Smooth muscle cell (in vitro differentiated cells): Measurements from ENCODE around the gene IAH1. TPM values are rescaled to one million over a fixed set of nuclear protein-coding genes. Genes with fewer than 3 reads are reported as not detected.

Experiments used
- DNase-seq: peaks from one replicate; lab custom pipeline; 2025; ENCODE audit not compliant: unreplicated experiment; lab: John Stamatoyannopoulos, UW
- H2AFZ ChIP-seq: fragments of 200-600 bp; sonication (generic); 2 replicates; pipeline ENCODE4 v1.6.0; 2016; ENCODE audit warnings: antibody characterized with exemption, low read depth, mild to moderate bottlenecking
- H3F3A ChIP-seq: fragments of 200-600 bp; sonication (generic); 2 replicates; pipeline ENCODE4 v1.6.0; 2017; ENCODE audit warnings: antibody characterized with exemption, low read depth
- H3K27ac ChIP-seq: fragments of 200-600 bp; sonication (generic); 2 replicates; pipeline ENCODE4 v1.5.1; 2016; ENCODE audit warnings: low read depth, mild to moderate bottlenecking
- H3K27me3 ChIP-seq: fragments of 200-600 bp; sonication (generic); 2 replicates; pipeline ENCODE4 v1.6.1; 2016; ENCODE audit warnings: low read depth, mild to moderate bottlenecking
- H3K36me3 ChIP-seq: fragments of 200-600 bp; sonication (generic); 2 replicates; pipeline ENCODE4 v1.5.1; 2016; ENCODE audit warnings: low read depth
- H3K4me1 ChIP-seq: fragments of 200-600 bp; sonication (generic); 2 replicates; pipeline ENCODE4 v1.5.1; 2016; ENCODE audit warnings: low read depth
- H3K4me2 ChIP-seq: fragments of 200-600 bp; sonication (generic); 2 replicates; pipeline ENCODE4 v1.6.0; 2016; ENCODE audit warnings: mild to moderate bottlenecking
- H3K4me3 ChIP-seq: fragments of 200-600 bp; sonication (generic); 2 replicates; pipeline ENCODE4 v1.5.1; 2016; ENCODE audit warnings: mild to moderate bottlenecking
- H3K79me2 ChIP-seq: fragments of 200-600 bp; sonication (generic); 2 replicates; pipeline ENCODE4 v1.6.0; 2016; ENCODE audit warnings: low read depth, mild to moderate bottlenecking
- H3K9ac ChIP-seq: fragments of 200-600 bp; sonication (generic); 2 replicates; pipeline ENCODE4 v1.6.0; 2016; ENCODE audit warnings: low read depth
- H3K9me3 ChIP-seq: fragments of 200-600 bp; sonication (generic); replicated peaks from 2 replicates; pipeline ENCODE4 v1.5.1; 2016; ENCODE audit warnings: low read depth
- H4K20me1 ChIP-seq: fragments of 200-600 bp; sonication (generic); 2 replicates; pipeline ENCODE4 v1.6.0; 2016; ENCODE audit warnings: low read depth
- WGBS: methylation state at CpG from one replicate; pipeline ENCODE4 v1.1.7; 2016; ENCODE audit warnings: low lambda C conversion rate; 5-methylcytosine and 5-hydroxymethylcytosine counted together
- polyA plus RNA-seq: library from polyadenylated mRNA; unstranded; fragments of >200 nt; fragmentation: Nextera tagmentation; extraction: Ambion mirVana; gene quantifications from 2 replicates; pipeline ENCODE4 v1.2.1, GENCODE V29; 2016
- total RNA-seq: library from RNA; depleted of rRNA; stranded (reverse); fragments of >200 nt; gene quantifications from 2 replicates; pipeline ENCODE4 v1.2.3, GENCODE V29; 2014
- TF ChIP-seq, protein P1 (sequence below): fragments of 200-600 bp; sonication (generic); IDR thresholded peaks from 2 replicates; pipeline ENCODE4 v1.5.1; 2017; ENCODE audit warnings: borderline replicate concordance, mild to moderate bottlenecking, antibody characterized with exemption; ENCODE audit not compliant: insufficient read depth, poor library complexity, severe bottlenecking

The IAH1 gene
- total and polyA plus RNA-seq, 2 experiments from 2014 or later: 40.8 to 73.7 TPM

DNA sequence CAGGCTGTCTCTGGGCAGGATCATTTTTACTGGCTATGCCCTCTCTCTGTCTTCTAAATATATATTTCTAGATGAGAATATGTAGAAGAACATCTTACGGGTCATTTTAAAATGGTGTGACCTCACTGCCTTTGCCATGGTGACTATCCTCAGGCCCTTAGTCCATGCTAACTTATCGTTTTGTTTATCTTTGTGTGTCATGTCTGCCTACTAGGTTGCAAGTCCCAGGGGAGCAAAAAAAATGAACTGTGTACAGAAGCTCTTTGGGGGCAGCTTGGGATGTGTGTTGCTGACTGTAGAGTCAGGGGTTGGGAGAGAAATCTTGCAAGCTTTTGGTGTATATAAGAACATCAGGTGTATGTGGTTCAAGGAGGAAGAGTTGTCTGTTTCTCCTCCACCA lies 39.9 kb upstream of the IAH1 start:
- H3F3A ChIP-seq: no peaks in the 10 kb centered on the region
- H3K4me2 ChIP-seq: no peak overlapping the region
- no peak overlapping the region for H3K9ac ChIP-seq
- peaks cover 25% of the 10 kb centered on the region for H3K36me3 ChIP-seq
- DNase-seq: no peak
- 90% methylated on average over 2 of the region's 2 CpGs for WGBS
- no peak overlapping the region for H2AFZ ChIP-seq
- no peaks in the 10 kb centered on the region for H3K4me1 ChIP-seq
- TF ChIP-seq, protein P1, sequence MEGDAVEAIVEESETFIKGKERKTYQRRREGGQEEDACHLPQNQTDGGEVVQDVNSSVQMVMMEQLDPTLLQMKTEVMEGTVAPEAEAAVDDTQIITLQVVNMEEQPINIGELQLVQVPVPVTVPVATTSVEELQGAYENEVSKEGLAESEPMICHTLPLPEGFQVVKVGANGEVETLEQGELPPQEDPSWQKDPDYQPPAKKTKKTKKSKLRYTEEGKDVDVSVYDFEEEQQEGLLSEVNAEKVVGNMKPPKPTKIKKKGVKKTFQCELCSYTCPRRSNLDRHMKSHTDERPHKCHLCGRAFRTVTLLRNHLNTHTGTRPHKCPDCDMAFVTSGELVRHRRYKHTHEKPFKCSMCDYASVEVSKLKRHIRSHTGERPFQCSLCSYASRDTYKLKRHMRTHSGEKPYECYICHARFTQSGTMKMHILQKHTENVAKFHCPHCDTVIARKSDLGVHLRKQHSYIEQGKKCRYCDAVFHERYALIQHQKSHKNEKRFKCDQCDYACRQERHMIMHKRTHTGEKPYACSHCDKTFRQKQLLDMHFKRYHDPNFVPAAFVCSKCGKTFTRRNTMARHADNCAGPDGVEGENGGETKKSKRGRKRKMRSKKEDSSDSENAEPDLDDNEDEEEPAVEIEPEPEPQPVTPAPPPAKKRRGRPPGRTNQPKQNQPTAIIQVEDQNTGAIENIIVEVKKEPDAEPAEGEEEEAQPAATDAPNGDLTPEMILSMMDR: no peak
- no peaks in the 10 kb centered on the region for H3K27me3 ChIP-seq
- no peaks in the 10 kb centered on the region for H4K20me1 ChIP-seq
- H3K79me2 ChIP-seq: no peaks in the 10 kb centered on the region
- H3K9me3 ChIP-seq: no peaks in the 10 kb centered on the region
- H3K27ac ChIP-seq: no peak overlapping the region
- H3K4me3 ChIP-seq: no peak overlapping the region

DNA sequence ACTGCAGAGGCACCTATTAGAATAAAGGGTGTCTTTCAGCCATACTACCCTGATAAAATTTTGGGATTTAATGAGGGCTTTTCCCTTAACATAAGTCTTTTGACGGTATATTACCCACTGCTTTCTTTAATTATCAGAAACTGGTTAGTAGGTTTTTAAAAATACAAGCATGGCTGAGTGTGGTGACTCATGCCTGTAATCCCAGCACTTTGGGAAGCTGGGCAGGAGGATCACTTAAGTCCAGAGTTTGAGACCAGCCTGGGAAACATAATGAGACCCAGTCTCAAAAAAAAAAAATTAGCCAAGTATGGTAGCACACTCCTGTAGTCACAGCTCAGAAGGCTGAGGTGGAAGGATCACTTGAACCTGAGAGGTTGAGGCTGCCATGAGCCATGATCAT lies 34.8 kb upstream of the IAH1 start:
- WGBS: 49% methylated on average over 1 of the region's 1 CpG

DNA sequence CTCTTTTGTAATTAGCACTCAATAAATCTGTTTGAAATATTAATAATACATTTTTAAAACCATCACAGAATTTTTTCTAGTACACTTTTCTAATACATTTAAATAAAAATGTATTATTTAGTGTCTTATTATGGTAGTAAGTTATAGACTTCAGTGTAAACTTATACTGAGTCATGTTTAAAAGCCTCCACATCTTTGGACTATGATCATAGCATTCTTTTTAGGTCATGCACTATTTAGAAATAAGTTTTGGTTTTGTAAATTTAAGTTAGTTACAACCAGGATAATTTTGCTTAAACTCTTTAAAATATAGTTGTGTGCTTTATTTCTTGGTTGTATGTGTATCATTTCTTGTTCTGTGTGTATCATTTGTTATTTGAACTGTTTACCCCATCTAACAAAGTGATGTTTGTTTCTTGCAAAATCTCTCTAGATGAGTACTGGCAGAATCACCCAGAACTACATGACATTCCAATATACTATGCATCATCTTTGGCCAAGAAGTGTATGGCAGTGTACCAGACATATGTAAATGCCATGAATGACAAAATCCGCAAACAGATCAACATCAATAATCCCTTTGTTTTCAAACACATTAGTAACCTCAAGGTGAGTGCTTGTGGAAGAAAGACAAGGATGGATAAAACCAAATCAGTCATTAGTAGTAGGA lies 34.2 kb upstream of the IAH1 start:
- TF ChIP-seq, protein P1: no peak
- H3K4me1 ChIP-seq: no peaks in the 10 kb centered on the region
- H4K20me1 ChIP-seq: no peaks in the 10 kb centered on the region
- DNase-seq: no peak
- H3K4me2 ChIP-seq: peak overlapping the region; percentile 3
- peaks cover 23% of the 10 kb centered on the region for H3K36me3 ChIP-seq
- H3K27me3 ChIP-seq: no peaks in the 10 kb centered on the region
- H3K9ac ChIP-seq: no peak overlapping the region
- no peak overlapping the region for H3K4me3 ChIP-seq
- no peak overlapping the region for H2AFZ ChIP-seq
- no peaks in the 10 kb centered on the region for H3K79me2 ChIP-seq
- H3K27ac ChIP-seq: peak overlapping the region; percentile 81
- H3F3A ChIP-seq: no peaks in the 10 kb centered on the region
- H3K9me3 ChIP-seq: no peaks in the 10 kb centered on the region
- WGBS: 77% methylated on average over 1 of the region's 1 CpG

More for the DNA sequence above, 34.8 kb upstream of the IAH1 start:
- H4K20me1 ChIP-seq: no peaks in the 10 kb centered on the region
- H3K27ac ChIP-seq: peak overlapping the region; percentile 81
- no peak overlapping the region for H3K4me3 ChIP-seq
- no peaks in the 10 kb centered on the region for H3K79me2 ChIP-seq
- TF ChIP-seq, protein P1: no peak
- H3K4me1 ChIP-seq: no peaks in the 10 kb centered on the region
- no peak for DNase-seq
- no peaks in the 10 kb centered on the region for H3F3A ChIP-seq
- H3K9ac ChIP-seq: no peak overlapping the region
- H2AFZ ChIP-seq: no peak overlapping the region
- H3K4me2 ChIP-seq: peak overlapping the region; percentile 3
- no peaks in the 10 kb centered on the region for H3K9me3 ChIP-seq
- no peaks in the 10 kb centered on the region for H3K27me3 ChIP-seq
- peaks cover 23% of the 10 kb centered on the region for H3K36me3 ChIP-seq

DNA sequence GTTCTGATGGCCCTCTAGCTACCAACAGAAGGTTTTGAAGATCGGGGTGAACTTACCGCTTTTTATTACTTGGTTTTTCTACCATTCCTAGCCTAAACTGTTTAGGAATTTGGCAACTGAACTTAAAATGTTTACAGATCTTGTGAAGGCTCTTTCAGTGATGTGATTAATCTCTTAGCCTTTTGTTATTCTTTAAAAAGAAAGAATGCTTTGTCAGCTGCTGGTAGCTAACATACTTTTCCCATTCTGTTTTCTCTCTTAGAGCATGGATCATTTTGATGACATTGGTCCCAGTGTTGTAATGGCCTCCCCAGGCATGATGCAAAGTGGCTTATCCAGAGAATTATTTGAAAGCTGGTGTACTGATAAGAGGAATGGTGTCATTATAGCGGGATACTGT lies 32.8 kb upstream of the IAH1 start:
- H3F3A ChIP-seq: no peaks in the 10 kb centered on the region
- H2AFZ ChIP-seq: no peak overlapping the region
- no peaks in the 10 kb centered on the region for H3K27me3 ChIP-seq
- H3K4me3 ChIP-seq: no peak overlapping the region
- H3K4me2 ChIP-seq: no peak overlapping the region
- H3K4me1 ChIP-seq: no peaks in the 10 kb centered on the region
- H3K9ac ChIP-seq: no peak overlapping the region
- H3K27ac ChIP-seq: no peak overlapping the region
- 59% methylated on average over 3 of the region's 3 CpGs for WGBS
- no peaks in the 10 kb centered on the region for H3K9me3 ChIP-seq
- H4K20me1 ChIP-seq: no peaks in the 10 kb centered on the region
- H3K79me2 ChIP-seq: no peaks in the 10 kb centered on the region
- DNase-seq: no peak
- peaks cover 23% of the 10 kb centered on the region for H3K36me3 ChIP-seq
- TF ChIP-seq, protein P1: no peak
